NK-92 (cell line): ENCODE measurements around the gene HCST.
"Not testable (repeated sequence)": the region's sequence is repeated elsewhere in the genome, so short reads cannot be mapped to it uniquely, and the experiment has no call there.

Experiments
- DNase-seq: peaks from one replicate; lab custom pipeline; 2025; ENCODE audit not compliant: unreplicated experiment; lab: John Stamatoyannopoulos, UW

Gene HCST

GRCh38 chr19:35901854-35902661 is at the start of gene HCST:
Gene HCST (plus strand): TSS chr19:35902529. CDS start chr19:35902594, 65 bp downstream.
- DNase-seq: no peak

GRCh38 chr19:35853038-35853756 is 49.1 kb upstream of the HCST start:
- no peak for DNase-seq

- no peak for DNase-seq
Measured at GRCh38 chr19:35856546-35857149, 45.7 kb upstream of the HCST start, which contains the start of gene KIRREL2. Gene KIRREL2 (plus strand): TSS chr19:35856911. CDS start chr19:35857120, 209 bp downstream.

DNA sequence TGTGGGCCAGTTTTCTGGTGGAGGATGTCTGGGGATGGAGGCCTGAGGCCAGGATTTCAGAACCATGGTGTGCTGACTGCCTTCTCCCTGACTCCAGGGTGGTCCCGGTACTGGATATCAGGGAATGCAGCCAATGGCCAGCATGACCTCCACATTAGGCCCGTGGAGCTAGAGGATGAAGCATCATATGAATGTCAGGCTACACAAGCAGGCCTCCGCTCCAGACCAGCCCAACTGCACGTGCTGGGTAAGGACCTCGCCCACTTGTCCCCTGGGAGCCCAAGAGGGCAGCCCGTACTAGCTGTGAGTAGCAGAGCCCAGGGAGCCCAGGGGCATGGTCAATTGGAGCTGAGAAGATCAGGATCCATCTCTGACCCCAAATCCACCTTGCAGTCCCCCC is 44.0 kb upstream of the HCST start:
- no peak for DNase-seq

DNA sequence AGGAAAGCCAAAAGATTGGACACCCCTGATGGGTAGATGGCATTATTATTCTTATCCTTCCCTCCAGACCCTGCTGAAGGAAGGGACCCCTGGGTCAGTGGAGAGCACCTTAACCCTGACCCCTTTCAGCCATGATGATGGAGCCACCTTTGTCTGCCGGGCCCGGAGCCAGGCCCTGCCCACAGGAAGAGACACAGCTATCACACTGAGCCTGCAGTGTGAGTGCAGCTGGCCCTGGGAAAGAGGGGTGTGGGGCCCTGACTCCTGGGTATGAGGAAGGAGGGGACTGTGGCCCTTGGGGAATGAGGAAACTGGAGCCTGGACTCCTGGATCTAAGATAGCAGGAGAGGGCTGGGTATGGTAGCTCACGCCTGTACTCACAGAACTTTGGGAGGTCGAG is 42.9 kb upstream of the HCST start:
- DNase-seq: no peak

DNA sequence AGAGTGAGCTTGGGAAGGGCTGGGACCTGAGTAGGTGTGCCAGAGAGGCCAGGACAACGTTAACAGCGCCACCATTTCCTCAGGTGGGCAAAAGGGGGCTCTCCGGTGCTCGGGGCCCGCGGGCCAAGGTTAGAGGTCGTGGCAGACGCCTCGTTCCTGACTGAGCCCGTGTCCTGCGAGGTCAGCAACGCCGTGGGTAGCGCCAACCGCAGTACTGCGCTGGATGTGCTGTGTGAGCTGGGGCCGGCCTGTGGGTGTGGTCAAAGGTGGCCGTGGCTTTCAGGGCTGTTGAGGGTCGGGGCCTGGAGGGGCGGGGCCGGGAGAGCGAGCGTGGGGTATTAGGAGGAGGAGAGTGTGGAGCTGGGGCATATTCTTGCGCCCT is 41.9 kb upstream of the HCST start:
- no peak for DNase-seq

DNA sequence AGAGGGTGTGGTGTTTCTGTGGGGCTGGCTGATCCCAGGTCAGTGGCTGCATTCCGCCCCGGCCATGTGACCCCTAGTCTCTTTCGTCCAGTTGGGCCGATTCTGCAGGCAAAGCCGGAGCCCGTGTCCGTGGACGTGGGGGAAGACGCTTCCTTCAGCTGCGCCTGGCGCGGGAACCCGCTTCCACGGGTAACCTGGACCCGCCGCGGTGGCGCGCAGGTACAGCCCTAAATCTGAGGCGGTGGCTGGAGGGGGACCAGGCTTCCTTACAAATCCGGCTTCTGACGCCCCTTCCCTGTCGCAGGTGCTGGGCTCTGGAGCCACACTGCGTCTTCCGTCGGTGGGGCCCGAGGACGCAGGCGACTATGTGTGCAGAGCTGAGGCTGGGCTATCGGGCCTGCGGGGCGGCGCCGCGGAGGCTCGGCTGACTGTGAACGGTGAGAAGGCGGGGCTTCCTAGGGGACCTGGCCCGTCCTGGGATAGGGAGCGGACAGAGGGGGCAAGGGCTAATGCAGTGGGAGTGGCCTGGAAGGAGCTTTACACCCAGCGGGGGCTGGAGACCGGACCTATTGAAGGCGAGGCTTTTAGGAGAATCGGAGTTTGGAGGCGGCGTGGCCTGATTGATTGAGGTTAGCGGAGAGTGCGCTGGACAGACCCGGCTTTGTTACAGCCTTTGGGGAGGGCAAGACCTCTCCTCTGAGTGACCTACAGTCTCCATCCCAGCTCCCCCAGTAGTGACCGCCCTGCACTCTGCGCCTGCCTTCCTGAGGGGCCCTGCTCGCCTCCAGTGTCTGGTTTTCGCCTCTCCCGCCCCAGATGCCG is 41.3 kb upstream of the HCST start:
- no peak for DNase-seq

GRCh38 chr19:35861640-35862160 is 40.6 kb upstream of the HCST start:
- no peak for DNase-seq

GRCh38 chr19:35862528-35862927 is 39.8 kb upstream of the HCST start:
- no peak for DNase-seq

DNA sequence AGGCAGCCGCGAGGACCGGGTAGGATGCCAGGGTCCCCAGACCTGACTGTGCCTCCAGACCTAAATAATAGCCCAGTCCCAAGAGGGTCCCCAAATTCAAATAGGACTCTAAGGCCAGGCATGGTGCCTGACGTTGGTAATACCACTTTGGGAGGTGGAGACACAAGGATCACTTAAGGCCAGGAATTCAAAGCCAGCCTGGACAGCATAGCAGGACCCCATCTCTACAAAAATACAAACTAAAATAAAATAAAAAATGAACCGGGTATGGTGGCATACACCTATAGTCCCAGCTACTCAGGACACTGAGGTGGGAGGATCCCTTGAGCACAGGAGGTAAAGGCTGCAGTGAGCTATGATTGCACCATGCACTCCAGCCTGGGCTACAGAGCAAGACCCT is 39.3 kb upstream of the HCST start:
- no peak for DNase-seq

DNA sequence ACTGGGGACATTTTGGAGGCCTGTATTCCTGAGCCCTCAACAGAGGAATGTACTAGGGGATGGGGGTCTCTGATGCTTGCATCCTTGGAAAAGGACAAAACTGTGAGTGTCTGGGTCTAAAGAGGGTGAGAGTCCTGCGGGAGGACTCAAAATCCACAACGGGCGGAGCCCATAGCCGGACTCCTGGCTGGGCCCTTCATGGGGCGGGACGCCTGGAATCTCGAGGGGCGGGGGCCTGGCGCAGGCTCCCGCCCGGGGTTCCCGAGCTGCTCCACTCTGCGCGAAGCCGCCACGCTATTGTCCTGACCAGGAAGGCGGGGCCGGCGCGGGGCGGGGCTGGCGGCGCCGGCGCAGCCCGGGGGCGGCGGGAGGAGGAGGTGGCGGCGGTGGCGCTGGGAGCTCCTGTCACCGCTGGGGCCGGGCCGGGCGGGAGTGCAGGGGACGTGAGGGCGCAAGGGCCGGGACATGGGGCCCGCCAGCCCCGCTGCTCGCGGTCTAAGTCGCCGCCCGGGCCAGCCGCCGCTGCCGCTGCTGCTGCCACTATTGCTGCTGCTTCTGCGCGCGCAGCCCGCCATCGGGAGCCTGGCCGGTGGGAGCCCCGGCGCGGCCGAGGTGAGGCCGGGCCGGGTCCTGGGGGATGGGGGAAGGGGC is 34.0 kb upstream of the HCST start, which contains the start of gene APLP1:
APLP1 (plus strand) TSS at position 403 of the 651 bp plus-strand sequence; CDS start at position 466, 63 bp downstream.
- no peak for DNase-seq

DNA sequence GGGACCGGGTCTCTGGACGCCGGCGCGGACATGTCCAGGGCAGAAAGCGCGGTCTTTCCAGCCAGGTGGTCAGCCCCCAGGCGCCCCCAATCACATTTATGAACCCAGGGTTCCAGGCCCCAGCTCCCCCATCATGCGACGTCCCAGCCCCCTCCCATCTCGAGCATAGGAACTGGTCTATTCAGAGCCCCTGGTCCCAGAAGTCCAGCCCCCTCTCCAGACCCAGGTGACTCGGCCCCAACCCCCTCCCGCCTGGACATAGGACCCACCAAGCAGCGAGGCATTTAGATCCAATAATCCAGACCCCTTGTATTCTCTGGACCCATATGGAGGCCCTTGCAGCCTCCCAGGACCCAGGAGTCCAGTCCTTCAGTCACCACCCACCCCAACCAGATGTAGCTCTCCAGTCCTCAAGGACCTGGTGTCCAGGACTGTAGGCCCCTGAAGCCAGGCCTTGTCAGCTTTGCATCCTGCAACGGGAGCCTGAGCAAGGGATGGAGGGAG is 33.5 kb upstream of the HCST start:
- DNase-seq: no peak

GRCh38 chr19:35869327-35870123 is 32.8 kb upstream of the HCST start:
- no peak for DNase-seq

DNA sequence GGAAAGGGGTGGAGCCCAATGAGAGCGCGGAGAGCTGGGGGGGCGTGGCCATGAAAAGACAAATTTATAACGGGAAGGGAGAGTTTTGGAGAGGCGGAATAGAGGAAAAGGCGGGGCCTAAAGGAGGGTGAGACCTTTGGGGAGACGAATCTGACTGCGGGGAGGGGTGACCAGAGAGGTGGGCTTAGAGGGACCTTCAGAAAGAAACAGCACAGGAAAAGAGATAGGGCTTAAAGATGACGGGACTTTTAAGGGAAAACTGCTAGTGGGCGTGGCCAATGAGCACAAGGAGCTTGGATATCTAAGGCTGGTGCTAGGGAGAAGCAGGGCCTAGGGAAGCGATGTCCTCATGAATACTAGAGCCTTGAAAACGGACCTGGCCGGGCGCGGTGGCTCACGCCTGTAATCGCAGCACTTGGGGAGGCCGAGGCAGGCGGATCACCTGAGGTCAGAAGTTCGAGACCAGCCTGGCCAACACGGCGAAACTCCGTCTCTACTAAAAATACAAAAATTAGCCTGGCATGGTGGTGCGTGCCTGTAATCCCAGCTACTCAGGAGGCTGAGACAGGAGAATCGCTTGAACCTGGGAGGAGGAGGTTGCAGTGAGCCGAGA is 32.1 kb upstream of the HCST start:
- DNase-seq: not testable (repeated sequence)

DNA sequence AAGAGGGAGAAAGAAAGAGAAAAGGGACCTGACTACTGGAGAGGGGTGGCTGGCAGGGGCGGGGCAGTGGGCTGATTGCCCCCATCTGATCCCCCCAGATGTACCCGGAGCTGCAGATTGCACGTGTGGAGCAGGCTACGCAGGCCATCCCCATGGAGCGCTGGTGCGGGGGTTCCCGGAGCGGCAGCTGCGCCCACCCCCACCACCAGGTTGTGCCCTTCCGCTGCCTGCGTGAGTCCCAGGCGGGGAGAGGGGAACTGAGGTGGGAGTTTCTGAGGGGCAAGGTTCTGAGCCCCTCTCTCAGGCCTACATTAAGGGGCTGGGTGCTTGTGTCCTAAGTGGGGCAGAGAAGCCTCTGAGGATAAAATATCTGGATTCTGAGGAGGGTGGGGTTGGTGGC is 31.5 kb upstream of the HCST start:
- DNase-seq: no peak

- DNase-seq: no peak
Measured at GRCh38 chr19:35871611-35872010, 30.7 kb upstream of the HCST start.

- no peak for DNase-seq
Measured at GRCh38 chr19:35872180-35872579, 30.1 kb upstream of the HCST start.

GRCh38 chr19:35874392-35874930 is 27.9 kb upstream of the HCST start:
- no peak for DNase-seq
